HG03378 (cell line): ENCODE measurements around the gene TSPAN32.

Experiments
- ATAC-seq: cut with Tn5 transposase; IDR thresholded peaks from one replicate; pipeline ENCODE4 v1.9.1; 2021; ENCODE audit warnings: mild to moderate bottlenecking, moderate library complexity; ENCODE audit not compliant: unreplicated experiment

The TSPAN32 gene

DNA sequence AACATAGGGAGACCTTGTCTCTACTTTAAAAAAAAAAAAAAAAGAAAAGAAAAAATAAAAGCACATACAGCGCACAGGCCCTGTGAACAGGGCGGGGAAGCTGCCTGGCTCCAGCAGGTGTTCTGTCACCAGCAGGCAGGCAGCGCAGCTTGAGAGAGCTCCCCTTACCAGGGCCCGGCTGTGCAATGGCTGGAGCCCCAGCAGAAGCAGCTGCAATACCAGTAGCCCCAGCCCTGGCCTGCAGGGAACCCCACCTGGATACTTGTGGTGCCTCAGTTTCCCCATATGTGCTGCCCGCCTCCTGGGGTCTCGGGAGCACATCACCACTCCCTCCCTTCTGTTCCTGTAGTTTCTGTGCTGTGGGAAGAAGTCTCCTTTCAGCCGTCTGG lies 12.3 kb downstream of the TSPAN32 start:
- no peak for ATAC-seq

DNA sequence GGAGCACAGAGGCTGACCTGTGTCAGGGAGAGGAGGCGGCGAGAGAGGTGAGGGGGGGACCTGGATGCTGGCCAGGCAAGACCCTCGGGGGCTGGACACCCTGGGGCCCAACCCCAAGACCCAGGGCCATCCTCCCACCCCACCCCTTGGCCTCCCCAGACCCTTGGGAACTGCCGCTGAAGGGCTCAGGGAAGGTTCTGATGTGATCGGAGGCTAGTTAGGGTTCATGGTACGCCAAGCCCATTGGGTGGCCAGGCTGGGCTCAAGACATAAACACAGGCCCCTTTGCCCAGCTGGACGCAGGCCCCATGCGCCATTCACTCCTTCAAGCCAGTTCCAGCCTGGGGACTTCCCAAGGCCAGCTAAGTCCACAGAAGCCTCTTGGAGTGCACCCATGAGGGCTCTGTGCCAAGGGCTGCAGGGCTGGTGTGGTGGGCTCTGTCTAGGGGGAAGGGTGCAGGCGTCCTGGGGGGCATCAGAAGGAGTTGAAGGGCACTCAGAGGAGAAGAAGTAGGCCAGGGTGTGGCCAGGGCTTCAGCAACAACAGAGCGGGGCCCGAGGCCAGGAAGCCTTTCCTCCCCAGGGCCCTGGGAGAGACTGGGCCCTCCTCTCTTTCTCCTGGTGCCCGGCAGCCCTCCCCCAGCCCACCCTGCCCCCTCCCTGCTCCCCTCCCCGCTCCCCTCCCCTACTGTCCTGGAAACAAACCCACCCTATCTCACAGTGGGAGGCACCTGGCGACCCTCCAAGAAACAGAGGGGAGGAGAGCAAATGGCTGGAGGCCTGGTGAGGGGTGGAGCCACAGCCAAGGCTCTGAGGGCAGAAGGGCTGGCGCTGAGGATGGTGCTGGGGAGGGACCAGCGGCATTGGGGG lies 12.9 kb downstream of the TSPAN32 start:
- no peak for ATAC-seq

DNA sequence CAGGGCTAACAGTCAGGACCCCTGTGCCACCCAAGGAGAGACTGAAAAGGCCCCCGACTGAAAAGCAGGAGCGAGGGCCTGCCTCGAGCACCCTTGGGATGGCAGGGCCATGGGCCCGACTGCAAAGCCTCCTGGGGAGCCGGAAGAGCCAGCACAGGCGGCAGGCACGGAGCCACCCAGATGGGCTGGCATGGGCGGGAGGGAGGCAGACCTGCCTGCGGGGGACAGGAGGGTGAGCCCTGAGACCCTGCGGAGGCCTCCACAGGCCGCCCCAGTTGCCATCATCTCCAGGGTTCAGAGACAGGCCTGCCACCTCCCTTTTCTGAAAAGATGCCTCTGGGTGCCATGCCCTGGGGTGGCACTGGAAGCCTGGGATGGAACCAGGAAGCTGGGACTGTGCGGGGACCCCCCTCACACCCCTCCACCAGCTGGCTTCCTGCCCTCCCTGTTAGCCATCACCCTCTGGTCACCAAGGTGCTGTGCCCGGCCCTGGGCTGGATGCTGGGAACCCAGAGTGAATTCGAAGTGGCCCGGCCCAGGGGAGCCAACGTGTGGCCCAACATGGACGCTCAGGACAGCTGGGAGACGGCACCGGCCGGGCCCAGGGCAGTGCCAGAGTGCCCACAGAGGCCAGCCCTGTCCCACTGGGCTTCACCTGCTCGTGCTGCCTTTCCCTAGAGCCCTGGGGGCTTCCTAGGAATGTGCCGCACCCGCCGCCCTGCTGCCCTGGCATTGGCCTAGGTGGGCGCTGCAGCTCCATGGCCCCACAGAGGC lies 13.8 kb downstream of the TSPAN32 start:
- no peak for ATAC-seq

DNA sequence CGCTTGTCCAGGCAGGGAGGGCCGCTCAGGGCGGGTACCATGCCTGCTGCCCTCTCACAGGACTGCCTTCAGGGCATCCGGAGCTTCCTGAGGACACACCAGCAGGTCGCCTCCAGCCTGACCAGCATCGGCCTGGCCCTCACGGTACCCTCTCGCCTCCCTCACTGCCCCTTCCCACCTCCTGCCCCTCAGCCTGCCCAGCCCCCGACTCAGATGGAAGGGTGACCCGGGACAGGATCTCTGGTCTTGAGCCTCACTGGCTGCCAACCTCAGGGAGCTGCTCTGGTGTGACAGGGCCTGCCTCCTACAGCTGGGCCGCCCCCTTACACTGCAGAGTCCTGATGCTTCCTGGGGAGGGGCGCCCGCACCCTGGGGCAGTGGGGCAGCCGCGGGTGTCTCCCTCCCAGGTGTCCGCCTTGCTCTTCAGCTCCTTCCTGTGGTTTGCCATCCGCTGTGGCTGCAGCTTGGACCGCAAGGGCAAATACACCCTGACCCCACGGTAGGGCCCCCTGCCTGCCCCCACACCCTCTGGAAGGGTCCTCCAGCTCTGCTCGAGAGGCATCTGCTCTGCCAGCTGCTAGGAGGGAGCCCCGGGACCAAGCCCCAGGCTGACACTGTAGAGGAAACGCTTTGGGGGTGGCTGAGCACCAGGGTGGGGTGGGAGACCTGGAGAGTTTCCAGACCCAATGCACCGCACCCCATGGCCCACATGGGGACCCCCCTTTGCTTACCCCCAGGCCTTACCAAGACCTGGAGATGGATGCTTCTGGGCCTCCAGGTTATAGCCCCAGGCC lies 14.6 kb downstream of the TSPAN32 start:
- no peak for ATAC-seq

DNA sequence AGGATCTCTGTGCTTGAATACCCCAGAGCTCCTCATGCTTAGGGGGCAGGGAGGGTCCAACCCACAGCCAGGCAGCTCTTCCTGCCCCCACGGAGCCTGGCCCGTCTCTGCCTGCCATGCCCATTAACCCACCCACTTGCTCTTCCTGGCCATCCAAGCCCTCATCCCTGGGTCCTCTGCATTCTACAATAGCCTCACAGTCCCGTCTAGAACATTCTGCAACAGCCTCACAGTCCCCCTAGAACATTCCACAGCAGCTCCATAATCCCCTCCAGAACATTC lies 15.1 kb downstream of the TSPAN32 start:
- no peak for ATAC-seq

DNA sequence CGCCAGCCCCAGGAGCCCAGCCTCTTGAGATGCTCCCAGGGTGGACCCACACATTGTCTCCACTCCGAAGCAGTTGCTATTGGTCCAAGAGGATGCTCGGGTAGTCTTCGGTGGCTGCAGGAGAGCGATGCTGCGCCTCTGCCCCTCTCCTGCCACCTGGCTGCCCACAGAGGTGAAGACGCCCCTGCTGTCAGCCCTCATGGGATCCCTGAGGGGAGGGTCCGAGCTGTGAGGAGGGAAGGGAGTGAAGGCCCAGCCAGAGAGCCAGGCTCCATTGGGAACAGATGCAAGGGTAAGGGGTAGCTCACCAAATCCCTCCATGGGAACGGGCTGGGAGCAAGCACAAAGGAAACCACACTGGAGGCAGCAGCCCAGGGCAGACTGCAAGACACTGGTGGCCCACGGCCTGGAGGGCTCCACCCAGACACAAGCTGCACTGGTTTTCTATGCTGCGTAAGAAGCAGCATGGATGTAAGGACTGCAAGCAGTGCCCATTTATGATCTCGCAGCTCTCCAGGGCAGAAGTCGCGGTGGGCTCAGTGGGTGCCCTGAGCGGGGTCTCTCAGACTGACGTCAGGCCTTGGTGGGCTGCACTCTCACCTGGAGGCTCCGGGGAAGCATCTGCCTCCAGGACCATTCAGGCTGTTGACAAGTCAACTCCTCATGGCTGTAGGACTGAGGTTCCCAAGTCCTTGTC lies 15.7 kb downstream of the TSPAN32 start:
- no peak for ATAC-seq

DNA sequence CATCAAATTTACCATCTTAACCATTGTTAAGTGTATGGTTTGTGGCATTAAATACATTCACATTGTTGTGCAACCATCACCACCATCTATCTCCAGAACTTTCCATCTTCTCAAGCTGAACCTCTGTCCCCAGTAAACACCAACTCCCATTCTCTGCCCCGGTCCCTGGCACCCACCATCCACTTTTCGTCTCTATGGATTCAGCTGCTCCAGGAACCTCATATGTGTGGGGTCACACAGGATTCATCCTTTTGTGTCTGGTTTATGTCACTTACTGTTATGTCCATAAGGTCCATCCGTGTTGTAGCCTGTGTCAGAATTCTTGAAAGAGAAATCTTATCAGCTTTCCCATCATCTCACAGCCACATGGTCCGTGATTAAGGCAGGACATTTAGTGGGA lies 16.3 kb downstream of the TSPAN32 start:
- ATAC-seq: no peak

DNA sequence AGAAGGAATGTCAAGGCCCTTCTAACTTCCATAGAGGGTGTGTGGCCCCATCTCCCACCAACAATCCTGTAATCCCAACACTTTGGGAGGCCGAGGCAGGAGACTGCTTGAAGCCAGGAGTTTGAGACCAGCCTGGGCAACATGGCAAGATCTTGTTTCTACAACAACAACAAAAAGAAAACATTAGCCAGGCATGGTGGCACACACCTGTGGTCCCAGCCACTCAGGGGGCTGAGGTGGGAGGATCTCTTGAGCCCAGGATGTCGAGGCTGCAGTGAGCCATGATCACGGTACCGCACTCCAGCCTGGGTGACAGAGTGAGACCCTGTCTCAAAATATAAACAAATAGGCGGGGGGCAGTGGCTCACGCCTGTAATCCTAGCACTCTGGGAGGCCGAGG lies 16.9 kb downstream of the TSPAN32 start:
- ATAC-seq: no peak

DNA sequence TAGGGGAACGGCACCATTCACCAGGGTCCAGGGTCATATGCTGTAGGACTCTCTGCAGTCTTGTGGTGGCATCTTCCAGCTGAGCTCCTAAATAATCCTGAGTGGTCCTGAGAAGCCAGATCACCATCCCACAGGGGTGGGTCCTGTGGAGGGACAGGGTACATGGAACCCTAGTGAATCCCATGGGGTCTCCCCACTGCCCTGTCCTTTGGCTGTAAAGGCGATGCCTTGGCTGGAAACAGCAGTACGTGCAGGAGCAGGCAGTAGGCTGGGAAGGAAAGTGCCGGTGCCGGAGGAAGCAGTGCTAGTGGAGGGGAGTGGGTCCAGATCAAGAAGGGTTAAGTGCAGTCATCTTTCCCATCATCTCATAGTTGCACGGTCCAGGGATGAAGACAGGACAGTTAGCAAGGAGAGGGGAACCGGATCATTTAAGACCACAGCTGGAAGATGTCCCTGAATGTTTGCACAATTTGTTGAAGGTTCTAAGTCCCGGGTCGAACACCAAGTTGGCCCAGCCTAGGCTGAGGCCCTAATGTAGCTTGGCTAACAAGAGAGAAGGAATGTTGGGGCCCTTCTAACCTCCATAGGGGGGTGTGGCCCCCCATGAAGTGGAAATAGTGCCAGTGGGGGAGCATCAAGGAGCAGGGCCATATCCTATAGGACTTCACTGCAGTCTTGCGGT lies 18.1 kb downstream of the TSPAN32 start:
- ATAC-seq: no peak

DNA sequence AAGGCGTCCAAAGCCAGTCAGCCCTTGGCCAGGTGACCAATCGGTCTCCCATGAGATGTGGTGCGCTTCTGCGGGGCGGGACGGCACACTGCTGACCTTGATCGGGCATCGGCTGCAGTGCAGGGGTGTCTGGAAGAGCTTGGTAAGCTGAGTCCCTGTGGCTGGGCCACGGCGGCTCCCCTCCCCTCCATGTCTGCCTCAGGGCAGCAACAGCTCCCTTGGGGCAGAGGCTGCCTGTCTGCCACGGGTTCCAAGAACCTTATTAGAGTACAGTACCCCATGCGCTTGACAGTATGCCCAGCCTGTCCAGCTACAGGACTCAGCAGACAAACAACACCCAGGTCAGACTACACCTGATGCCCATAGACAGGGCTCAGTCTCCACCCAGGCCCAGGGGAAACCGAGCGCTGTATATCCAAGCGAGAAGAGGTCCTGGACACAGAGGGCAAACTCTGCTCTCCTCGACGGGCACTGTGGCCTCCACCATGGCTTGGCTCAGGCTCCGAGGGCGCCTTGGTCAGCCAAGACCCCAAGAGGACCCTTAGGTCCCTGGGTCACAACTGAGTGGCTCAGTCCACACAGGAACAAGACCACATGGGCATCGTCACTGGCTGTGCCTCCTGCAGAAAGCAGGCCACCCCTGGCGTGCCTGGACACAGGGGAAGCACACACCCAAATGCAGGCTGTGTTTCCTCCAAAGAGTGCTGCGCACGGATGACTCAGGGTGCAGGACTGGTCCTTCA lies 18.9 kb downstream of the TSPAN32 start:
- no peak for ATAC-seq

DNA sequence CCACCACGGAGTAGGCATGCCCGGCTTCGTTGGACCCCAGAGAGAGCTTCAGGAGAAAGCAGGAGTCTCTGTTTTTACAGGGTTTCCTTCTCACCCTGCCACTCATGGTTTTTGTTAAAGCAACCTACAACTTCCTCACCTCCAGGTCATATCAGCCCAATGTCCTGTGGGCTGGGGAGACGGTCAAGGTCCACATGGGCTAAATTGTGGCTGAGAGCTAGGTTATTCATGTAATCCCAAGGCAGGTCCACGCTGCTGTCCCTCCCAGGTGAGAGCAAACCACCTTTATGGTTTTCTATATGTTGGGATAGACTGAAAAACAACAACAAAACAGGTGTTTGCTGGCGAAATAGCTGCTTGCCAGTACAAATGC lies 19.5 kb downstream of the TSPAN32 start:
- no peak for ATAC-seq

DNA sequence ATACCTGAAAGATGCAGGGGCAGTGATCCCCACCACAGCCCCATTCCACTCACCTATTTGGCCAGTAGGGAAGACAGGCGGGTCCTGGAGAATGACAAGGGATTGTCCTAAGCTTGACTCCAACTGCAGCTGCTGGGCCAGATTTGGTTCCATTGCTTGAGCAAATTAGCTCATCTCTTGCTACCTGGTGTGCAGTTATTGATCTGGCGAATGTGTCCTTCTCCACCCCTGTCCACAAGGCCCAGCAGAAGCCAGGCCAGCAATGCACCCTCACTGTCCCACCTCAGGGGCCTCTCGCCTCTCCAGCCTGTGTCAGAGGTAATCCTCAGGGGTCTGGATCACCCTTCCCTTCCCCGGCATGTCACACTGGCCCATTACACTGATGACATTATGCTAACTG lies 23.3 kb downstream of the TSPAN32 start:
- no peak for ATAC-seq

DNA sequence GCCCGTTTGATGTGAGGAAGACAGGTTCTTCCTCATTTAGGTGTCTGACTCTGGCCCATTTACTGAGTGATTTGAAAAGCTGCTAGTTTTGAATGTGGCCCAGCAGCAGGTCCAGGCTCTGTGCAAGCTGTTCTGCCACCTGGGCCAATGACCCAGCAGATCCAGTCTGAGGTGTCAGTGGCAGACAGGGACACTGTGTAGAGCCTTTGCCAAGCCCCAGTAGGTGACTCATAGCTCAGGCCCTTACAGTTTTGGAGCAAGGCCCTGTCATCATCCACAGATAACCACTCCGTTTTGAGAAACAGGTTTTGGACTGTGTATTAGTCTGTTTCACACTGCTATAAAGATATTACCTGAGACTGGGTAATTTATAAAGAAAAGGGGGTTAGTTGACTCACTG lies 23.9 kb downstream of the TSPAN32 start:
- no peak for ATAC-seq

DNA sequence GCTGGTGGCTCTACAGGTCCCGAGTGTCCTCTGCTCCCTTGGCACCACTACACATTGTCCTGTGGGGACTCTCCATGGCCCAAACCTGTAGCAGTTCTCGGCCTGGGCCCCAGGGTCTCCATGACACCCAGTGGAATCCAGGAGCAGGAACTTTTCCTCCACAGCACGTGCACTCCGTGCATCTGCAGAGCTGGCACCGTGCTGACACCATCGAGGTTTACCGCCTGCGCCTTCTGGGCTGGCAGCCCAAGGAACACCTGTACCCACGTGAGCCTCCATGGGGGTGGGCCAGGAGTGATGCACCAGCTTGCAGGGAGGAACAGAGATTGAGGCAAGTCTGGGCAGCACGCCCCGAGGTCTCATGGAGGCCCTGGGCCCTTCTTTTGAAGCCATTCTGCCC lies 25.2 kb downstream of the TSPAN32 start:
- no peak for ATAC-seq

DNA sequence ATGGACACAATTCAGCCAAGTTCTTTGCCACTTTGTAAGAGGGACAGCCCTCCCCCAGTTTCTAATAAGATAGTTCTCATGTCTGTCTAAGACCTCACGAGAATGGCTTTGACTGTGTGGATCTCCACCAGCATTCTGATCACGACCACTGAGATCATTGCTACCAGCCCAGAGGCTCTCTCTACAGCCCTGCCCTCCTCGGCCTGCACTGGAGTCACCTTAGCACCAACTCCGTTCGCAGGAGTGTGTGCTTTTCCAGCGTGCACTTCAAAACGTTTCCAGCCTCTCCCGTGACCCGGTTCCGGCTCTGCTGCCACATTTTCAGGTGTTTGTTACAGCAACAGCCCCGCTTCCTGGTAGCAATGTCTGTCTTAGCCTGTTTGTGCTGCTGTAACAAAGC lies 26.2 kb downstream of the TSPAN32 start:
- ATAC-seq: no peak

DNA sequence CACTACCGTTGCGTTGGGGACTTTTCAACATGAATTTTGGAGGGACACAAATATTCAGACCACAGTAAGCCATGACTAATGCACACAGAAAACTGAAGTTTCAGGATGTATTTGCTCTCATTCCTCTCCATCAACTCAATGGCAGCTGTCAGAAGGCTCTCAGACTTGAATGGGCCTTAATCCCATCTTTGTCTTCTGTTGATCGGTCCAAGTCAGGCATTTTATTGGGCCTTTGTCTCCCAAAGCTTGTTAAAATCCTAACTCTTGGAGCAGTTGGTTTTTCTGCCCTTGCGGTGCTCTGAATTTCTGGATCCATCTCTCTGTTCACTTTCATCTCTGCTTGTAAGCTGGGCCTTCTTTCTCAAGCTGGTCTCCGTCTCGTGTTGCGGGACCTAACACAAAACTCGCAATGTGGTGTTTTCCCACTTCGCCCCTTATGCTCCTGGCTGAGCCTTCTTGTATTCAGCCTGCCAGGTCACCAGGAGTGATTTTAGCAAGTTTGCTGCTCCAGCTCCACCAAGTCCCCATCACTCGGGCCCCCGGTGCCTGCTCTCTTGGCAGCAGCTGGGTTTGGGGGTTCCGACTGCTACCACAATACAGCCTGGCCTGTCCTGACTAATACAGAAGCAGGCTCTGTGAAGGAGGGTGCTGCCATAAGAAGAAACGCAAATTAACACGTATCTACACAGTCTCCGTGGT lies 27.0 kb downstream of the TSPAN32 start:
- ATAC-seq: no peak

DNA sequence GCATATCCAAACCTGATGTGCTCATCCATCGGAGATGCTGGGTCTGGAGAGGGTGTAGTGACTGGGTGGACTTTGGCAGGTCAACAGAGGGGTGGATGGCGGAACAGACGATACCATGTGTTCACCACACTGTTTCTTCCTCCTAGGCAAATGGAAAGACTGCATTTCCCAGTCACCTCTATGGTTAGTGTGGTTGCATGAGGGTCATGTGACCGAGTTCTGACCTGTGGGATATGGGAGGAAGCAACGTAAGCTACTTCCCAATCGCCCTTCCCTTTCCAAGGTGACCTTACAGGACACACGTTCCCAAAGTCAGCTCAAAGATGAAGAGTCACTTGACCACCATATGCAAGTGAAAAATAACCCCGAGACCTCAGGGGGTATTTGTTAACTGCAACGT lies 27.7 kb downstream of the TSPAN32 start:
- no peak for ATAC-seq

DNA sequence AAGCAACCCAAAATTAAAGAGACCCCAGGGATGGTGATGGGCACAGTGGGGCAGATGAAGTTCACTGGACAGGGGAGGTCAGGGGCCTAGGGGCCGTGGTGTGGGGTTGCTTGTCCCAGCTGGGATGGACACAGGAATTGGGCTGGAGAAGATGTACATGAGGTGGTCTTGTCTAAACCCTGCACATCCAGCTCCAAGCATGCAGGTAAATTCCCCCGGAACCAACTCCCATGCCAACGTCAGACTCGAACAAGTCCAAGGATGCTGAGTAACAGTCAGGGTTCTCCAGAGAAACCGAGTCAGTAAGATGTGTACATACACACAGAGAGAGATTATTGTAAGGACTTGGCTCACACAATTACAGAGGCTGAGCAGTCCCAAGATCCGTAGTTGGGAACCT lies 28.9 kb downstream of the TSPAN32 start:
- ATAC-seq: no peak

DNA sequence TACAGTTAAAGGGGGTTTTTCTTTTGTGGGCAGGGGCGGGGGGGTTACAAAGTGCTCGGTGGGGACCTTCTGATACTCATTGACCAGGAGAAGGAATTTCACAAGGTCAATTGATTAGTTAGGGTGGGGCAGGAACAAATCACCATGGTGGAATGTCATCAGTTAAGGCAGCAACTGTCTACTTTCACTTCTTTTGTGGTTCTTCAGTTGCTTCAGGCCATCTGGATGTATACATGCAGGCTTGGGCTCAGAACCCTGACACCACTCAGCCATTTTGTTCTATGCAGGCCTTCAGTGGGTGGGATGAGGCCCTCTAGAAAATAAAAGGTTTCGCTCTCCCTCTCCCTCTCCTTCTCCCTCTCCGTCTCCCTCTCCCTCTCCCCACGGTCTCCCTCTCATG lies 29.6 kb downstream of the TSPAN32 start:
- no peak for ATAC-seq
